Activated CD4-positive, alpha-beta T cell treated with anti-CD3 and anti-CD28 coated beads for 4 hours (primary cell): Measurements from ENCODE around the gene YBX2.
"Not testable (repeated sequence)": the region's sequence is repeated elsewhere in the genome, so short reads cannot be mapped to it uniquely, and the experiment has no call there.

Source experiments
- DNase-seq, 2 donors: peaks; one replicate each; pipeline ENCODE4 v3.0.0-alpha.2; 2020

The YBX2 gene

GRCh38 chr17:7262192-7262934 is 32.1 kb downstream of the YBX2 start, which contains the start of gene CLDN7:
Gene CLDN7, minus strand, starts transcription at chr17:7262478. Its CDS starts 435 bp downstream, at chr17:7262043.
- no peak for DNase-seq

- DNase-seq = peak; percentile 36 to 60
Observed at GRCh38 chr17:7261379-7262191, 32.9 kb downstream of the YBX2 start.

- peak in 1 of 2 donors; percentile 32 for DNase-seq
Observed at GRCh38 chr17:7260651-7261378, 33.6 kb downstream of the YBX2 start.

GRCh38 chr17:7260151-7260550 is 34.3 kb downstream of the YBX2 start:
- no peak for DNase-seq

- no peak for DNase-seq
Observed at GRCh38 chr17:7259555-7259889, 34.9 kb downstream of the YBX2 start.

GRCh38 chr17:7258731-7259554 is 35.5 kb downstream of the YBX2 start:
- no peak for DNase-seq

- DNase-seq = no peak
Observed at GRCh38 chr17:7256766-7257456, 37.5 kb downstream of the YBX2 start.

GRCh38 chr17:7254511-7254910 is 39.9 kb downstream of the YBX2 start:
- no peak for DNase-seq

- DNase-seq = no peak
Observed at GRCh38 chr17:7253082-7253481, 41.4 kb downstream of the YBX2 start.

GRCh38 chr17:7252176-7253043 is 42.0 kb downstream of the YBX2 start, which contains the start of gene ELP5:
Gene ELP5, plus strand, starts transcription at chr17:7252215. Its CDS starts 336 bp downstream, at chr17:7252551.
- peak; percentile 80 to 81 for DNase-seq

GRCh38 chr17:7251661-7252175 is 42.7 kb downstream of the YBX2 start, which contains the start of gene CTDNEP1:
Gene CTDNEP1, minus strand, starts transcription at chr17:7251734. Its CDS starts 438 bp downstream, at chr17:7251296.
- DNase-seq = peak; percentile 99

- no peak for DNase-seq
Observed at GRCh38 chr17:7250695-7251627, 43.5 kb downstream of the YBX2 start.

- no peak for DNase-seq
Observed at GRCh38 chr17:7249830-7250229, 44.6 kb downstream of the YBX2 start.

GRCh38 chr17:7249214-7249613 is 45.2 kb downstream of the YBX2 start:
- DNase-seq = no peak

GRCh38 chr17:7248796-7249195 is 45.6 kb downstream of the YBX2 start:
- no peak for DNase-seq

- no peak for DNase-seq
Observed at GRCh38 chr17:7246779-7247178, 47.7 kb downstream of the YBX2 start.

- DNase-seq = not testable (repeated sequence)
Observed at GRCh38 chr17:7243838-7244237, 50.6 kb downstream of the YBX2 start.

- no peak for DNase-seq
Observed at GRCh38 chr17:7243453-7243729, 51.0 kb downstream of the YBX2 start.

GRCh38 chr17:7242717-7243452 is 51.6 kb downstream of the YBX2 start:
- peak; percentile 92 to 93 for DNase-seq
